ENCODE data around the gene PERCC1.

Gene PERCC1

GRCh38 chr16:1413684-1414531 lies 17.0 kb upstream of the PERCC1 start:
- peak; percentile 46 to 49 for DNase-seq

GRCh38 chr16:1414532-1415260 lies 16.2 kb upstream of the PERCC1 start, which contains the start of gene UNKL:
Gene UNKL, minus strand, starts transcription at chr16:1414704. Its CDS starts 13 bp downstream, at chr16:1414691.
- DNase-seq: peak; percentile 72 to 75

GRCh38 chr16:1416521-1416941 lies 14.3 kb upstream of the PERCC1 start:
- no peak for DNase-seq

- no peak for DNase-seq
These were observed 10.8 kb upstream of the PERCC1 start for GRCh38 chr16:1420111-1420539.

GRCh38 chr16:1422076-1422475 lies 8.8 kb upstream of the PERCC1 start:
- no peak for DNase-seq

GRCh38 chr16:1424028-1424427 lies 6.8 kb upstream of the PERCC1 start:
- DNase-seq: no peak

- DNase-seq: no peak
These were observed 5.1 kb upstream of the PERCC1 start for GRCh38 chr16:1425616-1426370.

- no peak for DNase-seq
These were observed 4.0 kb upstream of the PERCC1 start for GRCh38 chr16:1426734-1427471.

GRCh38 chr16:1427473-1428461 lies 3.1 kb upstream of the PERCC1 start:
- no peak for DNase-seq

- DNase-seq: peak; percentile 18 to 28
These were observed 2.4 kb upstream of the PERCC1 start for GRCh38 chr16:1428511-1428910.

- no peak for DNase-seq
These were observed 1.9 kb upstream of the PERCC1 start for GRCh38 chr16:1429012-1429411.

GRCh38 chr16:1429631-1430030 lies 1.2 kb upstream of the PERCC1 start:
- DNase-seq: no peak

- DNase-seq: no peak
These were observed 592 bp upstream of the PERCC1 start for GRCh38 chr16:1430214-1430758.

GRCh38 chr16:1431497-1432270 lies 806 bp downstream of the PERCC1 start:
- DNase-seq: no peak

- no peak for DNase-seq
These were observed 1.7 kb downstream of the PERCC1 start for GRCh38 chr16:1432388-1433262.

GRCh38 chr16:1433263-1433560 lies 2.3 kb downstream of the PERCC1 start:
- no peak for DNase-seq

GRCh38 chr16:1433756-1434155 lies 2.9 kb downstream of the PERCC1 start:
- no peak for DNase-seq

GRCh38 chr16:1434644-1435592 lies 4.0 kb downstream of the PERCC1 start:
- DNase-seq: no peak

Measured in activated CD4-positive, alpha-beta T cell treated with anti-CD3 and anti-CD28 coated beads, Interleukin-2, amount 50 U/mL, for 4 hours (primary cell).